Cardiac muscle cell (in vitro differentiated cells and primary cell): ENCODE measurements around the gene RGCC. TPM values are rescaled to one million over a fixed set of nuclear protein-coding genes. Genes with fewer than 3 reads are reported as not detected.

Source experiments
- DNase-seq, 2 donors: peaks; one replicate each; pipeline versions ENCODE4 v3.0.0 to v3.0.0-alpha.2; 2010 to 2017; ENCODE audit warnings: low read depth in 1 of 2, low spot score in 1 of 2
- H3K27ac ChIP-seq: fragments of 200-600 bp; sonication (generic); 2 replicates; pipeline ENCODE4 v1.5.1; 2016
- H3K27me3 ChIP-seq: fragments of 200-600 bp; sonication (generic); 2 replicates; pipeline ENCODE4 v1.6.0; 2016; ENCODE audit warnings: control low read depth
- H3K36me3 ChIP-seq: fragments of 200-600 bp; sonication (generic); 2 replicates; pipeline ENCODE4 v1.5.1; 2016; ENCODE audit warnings: control low read depth
- H3K4me1 ChIP-seq: fragments of 200-600 bp; sonication (generic); 2 replicates; pipeline ENCODE4 v1.8.1; 2017; ENCODE audit warnings: low read depth, mild to moderate bottlenecking, mixed run types
- H3K4me3 ChIP-seq: fragments of 200-600 bp; sonication (generic); 2 replicates; pipeline ENCODE4 v1.5.1; 2016; ENCODE audit warnings: mild to moderate bottlenecking
- H3K9me3 ChIP-seq: fragments of 200-600 bp; sonication (generic); 2 replicates; pipeline ENCODE4 v1.5.1; 2017; ENCODE audit warnings: low read depth, mild to moderate bottlenecking, control low read depth
- CTCF ChIP-seq: IDR thresholded peaks from 2 replicates; pipeline ENCODE4 v1.5.1; 2012; ENCODE audit warnings: low read depth, mild to moderate bottlenecking, low read length
- polyA plus RNA-seq: library from polyadenylated mRNA; unstranded; fragments of >200 nt; fragmentation: Nextera tagmentation; extraction: Ambion mirVana; gene quantifications from 2 replicates; pipeline ENCODE4 v1.2.1, GENCODE V29; 2016
- total RNA-seq: library from RNA; depleted of rRNA; stranded (reverse); fragments of >200 nt; gene quantifications from 2 replicates; pipeline ENCODE4 v1.2.3, GENCODE V29; 2016

RGCC gene
- total and polyA plus RNA-seq, 2 experiments from 2014 or later: not detected

DNA sequence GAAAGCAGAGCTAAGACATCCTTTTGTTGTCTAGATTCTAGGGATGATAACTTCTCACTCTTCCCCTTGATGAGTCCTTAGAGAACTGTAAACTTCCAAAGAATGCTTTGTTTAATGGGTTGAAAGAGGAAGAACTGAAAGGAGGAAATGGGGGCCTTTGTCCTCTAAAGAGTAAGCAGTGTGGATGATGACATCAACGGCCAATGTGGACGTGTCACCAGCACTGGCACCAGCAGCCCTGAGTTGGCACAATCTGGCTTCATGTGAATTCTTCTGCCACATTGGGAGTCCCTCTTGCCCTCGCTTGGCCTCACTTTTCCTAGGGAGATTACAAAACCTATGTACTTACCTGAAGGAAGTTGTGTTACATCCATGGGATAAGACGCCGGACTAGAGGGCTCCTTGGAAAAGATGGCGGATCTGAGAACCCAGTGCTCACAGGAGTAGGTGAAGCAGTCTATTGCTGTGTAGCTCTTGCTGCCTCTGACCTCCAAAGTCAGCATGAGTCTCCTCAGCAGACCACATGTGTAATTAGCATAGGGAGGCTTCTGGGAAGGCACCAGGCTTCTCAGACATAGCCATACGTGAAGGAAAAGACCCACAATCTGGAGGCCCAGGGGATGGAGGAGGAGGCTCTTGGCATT lies 62.8 kb downstream of the RGCC start:
- Histone ChIP-seq H3K27ac (no peak overlapping the region), H3K27me3 (no peaks in the 10 kb centered on the region), H3K9me3 (no peaks in the 10 kb centered on the region), H3K36me3 (no peaks in the 10 kb centered on the region), H3K4me3 (no peak overlapping the region), H3K4me1 (no peaks in the 10 kb centered on the region)
- no peak for DNase-seq
- no peak for TF ChIP-seq CTCF

Other genes starting within 250 kb of the RGCC start
- gene MTRF1, start 194.0 kb upstream of the RGCC start, total RNA-seq: 6.6 and 8.4 TPM in 2 replicates
- 11.0 and 14.8 TPM in 2 replicates for gene MTRF1, start 194.0 kb upstream of the RGCC start, polyA plus RNA-seq
- gene NAA16, start 146.3 kb upstream of the RGCC start, total RNA-seq: 7.4 and 15.5 TPM in 2 replicates
- 18.6 and 19.8 TPM in 2 replicates for gene NAA16, start 146.3 kb upstream of the RGCC start, polyA plus RNA-seq